Thyroid gland (tissue), 4 donors: ENCODE results near the gene XRCC5. TPM values are rescaled to one million over a fixed set of nuclear protein-coding genes. Genes with fewer than 3 reads are reported as not detected.
"Not testable (repeated sequence)": the region's sequence is repeated elsewhere in the genome, so short reads cannot be mapped to it uniquely, and the experiment has no call there.

ENCODE experiments used
- DNase-seq, 2 donors: peaks; one replicate each; pipeline ENCODE4 v3.0.0-alpha.2; 2019
- H3K27ac ChIP-seq, 3 donors: fragments of 200-600 bp; sonication (generic); 1 replicate in 2 of 3; 2 replicates in 1 of 3; pipeline ENCODE4 v1.5.1; 2016 to 2019; ENCODE audit warnings: mild to moderate bottlenecking in 1 of 3, moderate library complexity in 1 of 3
- H3K27me3 ChIP-seq: fragments of 200-600 bp; sonication (generic); one replicate; pipeline ENCODE4 v1.5.1; 2019
- H3K36me3 ChIP-seq, 2 donors: fragments of 200-600 bp; sonication (generic); one replicate each; pipeline ENCODE4 v1.5.1; 2016 to 2019
- H3K4me1 ChIP-seq, 2 donors: fragments of 200-600 bp; sonication (generic); one replicate each; pipeline ENCODE4 v1.5.1; 2017 to 2019
- H3K4me3 ChIP-seq, 3 donors: fragments of 200-600 bp; sonication (generic); replicated peaks in 1 of 3; 1 replicate in 2 of 3; 2 replicates in 1 of 3; pipeline ENCODE4 v1.5.1; 2016; ENCODE audit warnings: mild to moderate bottlenecking in 1 of 3
- H3K9me3 ChIP-seq: fragments of 200-600 bp; sonication (generic); one replicate; pipeline ENCODE4 v1.5.1; 2017
- CTCF ChIP-seq, 6 experiments: fragments of 200-600 bp in 3 of 6; fragments of 450-650 bp in 3 of 6; sonication (generic) in 3 of 6; IDR thresholded peaks; one replicate each; pipeline ENCODE4 v1.5.1; 2016 to 2019; ENCODE audit warnings: antibody characterized with exemption in 6 of 6, mild to moderate bottlenecking in 2 of 6, inconsistent platforms in 1 of 6, moderate library complexity in 1 of 6
- POLR2A ChIP-seq, 2 donors: fragments of 450-650 bp; IDR thresholded peaks; one replicate each; pipeline ENCODE4 v1.6.1; 2017; ENCODE audit warnings: antibody characterized with exemption in 2 of 2, mild to moderate bottlenecking in 2 of 2, moderate library complexity in 1 of 2
- WGBS, 2 donors: methylation state at CpG; one replicate each; pipeline ENCODE4 v1.1.5; 2017; 5-methylcytosine and 5-hydroxymethylcytosine counted together
- intact Hi-C: fragments of 100-400 bp; cut with DNase I; formaldehyde crosslinking; loops from one replicate; pipeline ENCODE4 v1.15.1; 2023
- total RNA-seq, 4 donors: library from RNA; depleted of rRNA; stranded (reverse); fragments of >200 nt; gene quantifications; one replicate each; pipeline ENCODE4 v1.2.3, GENCODE V29; 2016

The XRCC5 gene
- total RNA-seq, 4 donors from 2014 or later: 185 to 240 (median 216) TPM

GRCh38 chr2:216074794-216075193 is 34.4 kb upstream of the XRCC5 start:
- Histone ChIP-seq H3K36me3 (no peaks in the 10 kb centered on the region), H3K4me3 (no peak overlapping the region), H3K27me3 (no peaks in the 10 kb centered on the region), H3K27ac (no peak overlapping the region), H3K4me1 (no peaks in the 10 kb centered on the region), H3K9me3 (no peaks in the 10 kb centered on the region)
- no peak for DNase-seq
- intact Hi-C loops: no loop called here
- TF ChIP-seq POLR2A (IDR thresholded peaks at IDR 0.05) (no peak), CTCF (IDR thresholded peaks at IDR 0.05) (no peak)
- WGBS, 2 donors: 96 to 100% methylated on average over 1 of the region's 1 CpG

- Histone ChIP-seq H3K4me1 (peaks cover 0 to 9% of the 10 kb centered on the region in 2 donors), H3K36me3 (no peaks in the 10 kb centered on the region), H3K9me3 (no peaks in the 10 kb centered on the region), H3K27ac (no peak overlapping the region), H3K4me3 (no peak overlapping the region), H3K27me3 (no peaks in the 10 kb centered on the region)
- TF ChIP-seq CTCF (IDR thresholded peaks at IDR 0.05) (no peak), POLR2A (IDR thresholded peaks at IDR 0.05) (no peak)
- intact Hi-C loops: no loop called here
- DNase-seq: no peak
- 94 to 95% methylated on average over 6 of the region's 6 CpGs for WGBS, 2 donors
Measured at GRCh38 chr2:216075510-216076485, 33.4 kb upstream of the XRCC5 start.

DNA sequence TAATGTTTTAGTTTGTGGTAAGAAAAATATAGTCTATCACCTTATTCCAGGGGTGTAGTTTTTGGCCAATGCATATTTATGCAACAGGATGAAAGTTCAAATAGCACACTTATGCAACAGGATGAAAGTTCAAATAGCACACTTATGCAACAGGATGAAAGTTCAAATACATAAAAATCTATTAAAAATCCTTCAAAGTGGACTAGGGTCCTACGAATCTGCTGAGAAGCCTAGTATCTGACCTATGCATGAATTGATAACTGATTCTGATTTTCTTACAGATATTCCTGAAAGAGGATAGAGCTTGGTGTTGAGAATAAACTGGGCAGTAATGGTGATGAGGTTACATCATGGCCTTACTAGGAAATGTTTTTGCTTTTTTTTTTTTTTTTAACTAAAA is 30.4 kb upstream of the XRCC5 start:
- Histone ChIP-seq H3K4me1 (peaks cover 0 to 25% of the 10 kb centered on the region in 2 donors), H3K4me3 (no peak overlapping the region), H3K27me3 (no peaks in the 10 kb centered on the region), H3K27ac (no peak overlapping the region), H3K36me3 (no peaks in the 10 kb centered on the region), H3K9me3 (no peaks in the 10 kb centered on the region)
- intact Hi-C loops: no loop called here
- no peak for DNase-seq
- 73 to 80% methylated on average over 1 of the region's 1 CpG for WGBS, 2 donors
- TF ChIP-seq POLR2A (IDR thresholded peaks at IDR 0.05): no peak
- TF ChIP-seq CTCF (IDR thresholded peaks at IDR 0.05): no peak

GRCh38 chr2:216080048-216080447 is 29.1 kb upstream of the XRCC5 start:
- H3K4me3 ChIP-seq, H3K9me3 ChIP-seq, DNase-seq, H3K27me3 ChIP-seq, intact Hi-C loops, H3K36me3 ChIP-seq, H3K27ac ChIP-seq: not testable (repeated sequence)
- peaks cover 0 to 32% of the 10 kb centered on the region in 2 donors for H3K4me1 ChIP-seq
- 96 to 98% methylated on average over 10 of the region's 10 CpGs for WGBS, 2 donors

GRCh38 chr2:216081012-216081411 is 28.1 kb upstream of the XRCC5 start:
- 12 to 18% methylated on average over 1 of the region's 1 CpG for WGBS, 2 donors
- no peaks in the 10 kb centered on the region for H3K9me3 ChIP-seq
- peak overlapping the region; percentile 13 to 65 (median 35) for H3K4me3 ChIP-seq
- no peak for TF ChIP-seq CTCF (IDR thresholded peaks at IDR 0.05)
- TF ChIP-seq POLR2A (IDR thresholded peaks at IDR 0.05): no peak
- H3K36me3 ChIP-seq: no peaks in the 10 kb centered on the region
- DNase-seq: no peak
- H3K4me1 ChIP-seq: peaks cover 0 to 39% of the 10 kb centered on the region in 2 donors
- H3K27me3 ChIP-seq: no peaks in the 10 kb centered on the region
- intact Hi-C loops: no loop called here
- peak overlapping the region; percentile 55 to 68 (median 61) for H3K27ac ChIP-seq
